Hepatic stellate cell (primary cell): ENCODE results near the gene SLC16A1.
"Not testable (repeated sequence)": the region's sequence is repeated elsewhere in the genome, so short reads cannot be mapped to it uniquely, and the experiment has no call there.

Experiments
- DNase-seq: peaks from one replicate; pipeline ENCODE4 v3.0.0; 2011; ENCODE audit warnings: low spot score

Gene SLC16A1

GRCh38 chr1:112923959-112924349, 32.0 kb downstream of the SLC16A1 start:
- DNase-seq, result no peak

DNA sequence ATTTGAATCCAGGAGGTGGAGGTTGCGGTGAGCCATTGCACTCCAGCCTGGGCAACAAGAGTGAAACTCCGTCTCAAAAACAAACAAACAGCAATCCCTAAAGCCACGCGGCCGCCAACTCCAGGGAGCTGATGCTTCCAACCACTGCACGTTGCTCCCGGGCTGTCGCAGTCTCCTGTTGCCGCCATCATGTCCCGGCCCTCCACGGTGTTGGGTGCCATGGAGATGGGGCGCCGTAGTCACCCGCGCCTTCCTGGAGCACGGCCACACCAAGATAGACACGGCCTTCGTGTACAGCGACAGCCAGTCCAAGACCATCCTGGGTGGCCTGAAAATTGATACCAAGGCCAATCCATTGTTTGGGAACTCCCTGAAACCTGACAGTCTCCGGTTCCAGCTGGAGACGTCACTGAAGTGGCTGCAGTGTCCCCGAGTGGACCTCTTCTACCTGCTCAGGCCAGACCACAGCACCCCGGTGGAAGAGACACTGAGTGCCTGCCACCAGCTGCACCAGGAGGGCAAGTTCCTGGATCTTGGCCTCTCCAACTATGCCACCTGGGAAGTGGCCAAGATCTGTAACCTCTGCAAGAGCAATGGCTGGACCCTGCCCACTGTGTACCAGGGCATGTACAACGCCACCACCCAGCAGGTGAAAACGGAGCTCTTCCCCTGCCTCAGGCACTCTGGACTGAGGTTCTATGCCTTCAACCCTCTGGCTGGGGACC, 32.6 kb downstream of the SLC16A1 start:
- no peak for DNase-seq

- no peak for DNase-seq
Measured at GRCh38 chr1:112911506-112912220, 44.3 kb downstream of the SLC16A1 start.

DNA sequence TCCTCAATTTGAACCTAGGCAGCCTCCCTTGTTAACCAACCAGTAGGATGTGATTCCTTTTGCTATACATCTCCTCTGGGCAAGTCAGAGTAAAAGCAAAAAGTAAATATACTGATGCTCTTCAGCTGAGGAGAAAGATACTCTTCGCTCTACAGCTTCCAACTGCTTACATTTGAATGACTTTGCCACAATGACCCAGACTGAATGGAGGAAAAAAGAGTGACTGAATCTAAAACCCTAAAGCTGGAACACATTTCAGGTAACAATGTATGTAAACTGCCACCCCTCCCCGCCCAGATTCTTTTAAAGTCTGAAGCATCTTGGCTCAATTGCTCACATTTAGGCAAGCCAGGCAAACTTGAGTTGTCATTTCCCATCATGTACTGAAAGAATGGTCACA, 46.1 kb downstream of the SLC16A1 start:
- no peak for DNase-seq

DNA sequence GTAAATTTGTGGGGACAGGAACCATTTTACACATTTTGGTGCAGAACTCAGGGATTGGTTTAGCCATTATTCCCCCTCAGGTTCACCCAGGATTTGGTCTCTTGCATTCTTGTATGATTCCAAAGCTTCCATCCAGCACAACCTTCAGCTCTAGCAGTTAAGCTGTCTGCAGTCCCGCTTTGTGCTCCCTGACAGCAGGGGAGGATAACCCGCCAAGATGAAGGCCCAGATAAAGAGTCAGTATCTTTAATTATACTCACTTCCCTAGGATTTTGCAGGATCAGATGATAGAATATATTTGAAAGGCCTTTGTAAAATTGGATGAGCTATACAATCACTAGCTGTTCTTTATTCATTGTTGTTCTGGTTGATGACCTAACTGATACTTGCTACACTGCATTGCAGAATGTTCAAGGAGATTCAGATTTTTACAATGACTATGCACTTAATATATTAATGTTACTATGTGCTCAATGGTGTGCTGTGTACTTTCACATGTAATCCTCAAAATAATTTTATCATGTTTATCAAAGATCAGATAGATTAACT, 49.8 kb downstream of the SLC16A1 start:
- DNase-seq, result no peak

- DNase-seq, result no peak
Measured at GRCh38 chr1:112905395-112906149, 50.4 kb downstream of the SLC16A1 start.

- no peak for DNase-seq
Measured at GRCh38 chr1:112904831-112905261, 51.1 kb downstream of the SLC16A1 start.

DNA sequence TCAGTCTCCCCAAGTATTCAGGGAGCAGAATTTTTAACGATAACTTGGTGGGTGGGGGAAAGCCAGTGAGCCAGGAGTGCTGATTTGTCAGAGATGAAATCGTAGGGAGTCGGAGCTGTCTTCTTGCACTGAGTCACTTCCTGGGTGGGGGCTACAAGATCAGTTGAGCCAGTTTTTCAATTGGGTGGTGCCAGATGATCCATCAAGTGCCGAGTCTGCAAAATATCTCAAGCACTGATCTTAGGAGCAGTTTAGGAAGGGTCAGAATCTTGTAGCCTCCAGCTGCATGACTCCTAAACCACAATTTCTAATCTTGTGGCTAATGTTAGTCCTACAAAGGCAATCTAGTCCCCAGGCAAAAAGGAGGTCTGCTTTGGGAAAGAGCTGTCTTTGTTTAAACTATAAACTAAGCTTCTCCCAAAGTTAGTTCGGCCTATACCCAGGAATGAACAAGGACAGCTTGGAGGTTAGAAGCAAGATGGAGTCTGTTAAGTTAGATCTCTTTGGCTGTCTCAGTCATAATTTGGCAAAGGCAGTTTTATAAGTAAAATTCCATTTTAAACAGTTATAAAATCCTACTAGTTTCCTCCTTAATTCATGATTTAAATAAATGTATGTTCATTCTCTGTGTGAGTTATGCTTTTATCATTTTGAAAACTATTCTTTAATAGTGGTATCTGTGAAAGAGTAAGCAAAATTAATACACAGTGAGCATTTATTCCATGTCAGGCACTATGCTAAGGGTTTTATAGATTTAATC, 51.7 kb downstream of the SLC16A1 start:
- no peak for DNase-seq

- no peak for DNase-seq
Measured at GRCh38 chr1:112902221-112902620, 53.8 kb downstream of the SLC16A1 start.

- no peak for DNase-seq
Measured at GRCh38 chr1:112901387-112901786, 54.6 kb downstream of the SLC16A1 start.

- no peak for DNase-seq
Measured at GRCh38 chr1:112896783-112897182, 59.2 kb downstream of the SLC16A1 start.

DNA sequence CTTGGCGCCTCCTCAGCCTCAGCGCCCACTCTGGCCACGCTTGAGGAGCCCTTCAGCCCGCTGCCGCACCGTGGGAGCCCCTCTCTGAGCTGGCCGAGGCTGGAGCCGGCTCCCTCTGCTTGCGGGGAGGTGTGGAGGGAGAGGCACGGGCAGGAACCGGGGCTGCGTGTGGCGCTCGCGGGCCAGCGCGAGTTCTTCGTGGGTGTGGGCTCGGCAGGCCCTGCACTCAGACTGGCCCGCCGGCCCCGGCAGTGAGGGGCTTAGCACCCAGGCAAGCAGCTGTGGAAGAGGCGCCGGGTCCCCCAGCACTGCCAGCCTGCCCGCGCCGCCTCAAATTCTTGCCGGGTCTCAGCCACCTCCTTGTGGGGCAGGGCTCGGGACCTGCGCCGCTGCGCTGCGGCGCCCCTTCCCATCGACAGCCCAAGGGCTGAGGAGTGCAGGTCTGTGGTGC, 61.4 kb downstream of the SLC16A1 start:
- no peak for DNase-seq

GRCh38 chr1:112894010-112894292, 62.0 kb downstream of the SLC16A1 start:
- DNase-seq, result no peak

DNA sequence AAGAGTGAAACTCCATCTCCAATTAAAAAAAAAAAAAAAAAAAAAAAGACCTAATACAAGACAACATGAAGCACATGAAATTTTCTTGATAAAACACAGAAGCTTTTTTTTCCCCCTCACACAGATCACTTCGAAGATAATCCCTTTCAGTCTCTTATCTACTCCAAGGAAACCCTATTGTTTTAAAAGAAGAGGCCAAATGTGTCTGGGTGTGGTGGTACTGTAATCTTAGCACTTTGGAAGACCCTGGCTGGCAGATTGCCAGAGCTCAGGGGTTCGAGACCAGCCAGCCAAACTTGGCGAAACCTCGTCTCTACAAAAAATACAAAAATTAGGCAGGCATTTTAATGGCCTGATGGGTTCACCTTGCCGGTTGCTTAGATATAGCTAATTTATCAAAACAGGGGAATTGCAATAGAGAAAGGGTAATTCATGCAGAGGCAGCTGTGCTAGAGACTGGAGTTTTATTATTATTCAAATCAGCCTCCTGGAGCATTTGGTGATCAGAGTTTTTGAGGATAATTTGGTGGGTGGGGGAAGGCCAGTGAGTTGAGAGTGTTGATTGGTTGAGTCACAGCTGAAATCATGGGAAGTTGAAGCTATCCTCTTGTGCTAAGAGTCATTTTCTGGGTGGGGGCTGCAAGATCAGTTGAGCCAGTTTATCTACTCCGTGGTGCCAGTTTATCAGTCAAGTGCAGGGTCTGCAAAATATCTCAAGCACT, 62.5 kb downstream of the SLC16A1 start:
- DNase-seq, result no peak

DNA sequence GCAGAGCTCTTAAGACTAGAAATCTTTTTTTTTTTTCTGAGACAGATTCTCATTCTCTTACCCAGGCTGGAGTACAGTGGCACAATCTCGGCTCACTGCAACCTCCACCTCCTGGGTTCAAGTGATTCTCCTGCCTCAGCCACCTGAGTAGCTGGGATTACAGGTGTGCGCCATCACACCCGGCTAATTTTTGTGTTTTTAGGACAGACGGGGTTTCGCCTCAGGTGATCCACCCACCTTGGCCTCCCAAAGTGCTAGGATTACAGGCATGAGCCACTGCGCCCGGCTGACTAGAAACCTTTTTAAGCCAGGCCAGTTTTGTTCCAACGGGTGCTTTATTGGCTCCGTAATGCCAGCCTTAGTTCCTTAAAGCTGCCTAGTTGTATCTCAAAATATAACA, 66.1 kb downstream of the SLC16A1 start:
- not testable (repeated sequence) for DNase-seq

GRCh38 chr1:112889052-112889768, 66.8 kb downstream of the SLC16A1 start:
- no peak for DNase-seq

- DNase-seq, result no peak
Measured at GRCh38 chr1:112888630-112889029, 67.4 kb downstream of the SLC16A1 start.

- DNase-seq, result peak; percentile 48
Measured at GRCh38 chr1:112887599-112888283, 68.3 kb downstream of the SLC16A1 start.

DNA sequence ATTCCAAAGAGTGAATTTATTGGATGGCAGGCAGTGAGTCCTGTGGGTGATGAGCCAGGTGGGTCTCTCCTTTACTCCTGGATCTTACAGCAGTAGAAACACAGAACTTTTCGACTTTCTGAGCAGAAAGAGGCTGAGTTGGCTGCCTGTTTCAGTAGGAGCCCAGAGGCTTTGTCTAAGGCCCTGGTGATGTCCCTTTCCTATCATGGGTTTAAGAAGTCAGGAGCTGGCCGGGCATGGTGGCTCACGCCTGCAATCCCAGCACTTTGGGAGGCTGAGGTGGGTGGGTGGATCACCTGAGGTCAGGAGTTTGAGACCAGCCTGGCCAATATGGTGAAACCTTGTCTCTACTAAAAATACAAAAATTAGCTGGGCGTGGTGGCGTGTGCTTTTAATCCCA, 71.0 kb downstream of the SLC16A1 start:
- not testable (repeated sequence) for DNase-seq

DNA sequence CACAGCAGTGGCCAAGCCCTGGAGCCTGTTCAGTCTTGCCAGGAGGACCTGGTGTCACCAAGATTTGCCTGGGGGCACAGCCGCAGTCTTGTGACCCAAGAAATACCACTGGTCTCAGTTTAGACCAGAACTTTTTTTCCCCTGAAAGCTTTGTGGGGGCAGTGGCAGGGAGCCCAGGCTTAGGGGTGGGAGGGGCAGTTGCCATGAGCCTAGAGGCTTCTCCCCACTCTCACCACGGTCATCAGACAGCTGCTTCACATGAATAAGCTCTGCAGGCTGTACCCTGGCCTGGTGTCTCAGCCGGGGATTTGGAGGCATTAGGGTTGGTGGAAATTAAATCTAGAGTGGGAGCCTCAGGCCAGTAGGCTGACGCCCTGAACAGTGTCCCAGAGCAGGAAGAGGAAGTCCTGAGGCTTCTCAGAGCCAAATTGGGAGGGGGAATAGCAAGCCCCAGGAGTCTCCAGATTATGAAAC, 73.7 kb downstream of the SLC16A1 start:
- DNase-seq, result no peak
